Mucosa of gallbladder (tissue), 1 donor: ENCODE results near the gene EDRF1. TPM values are rescaled to one million over a fixed set of nuclear protein-coding genes. Genes with fewer than 3 reads are reported as not detected.

Experiments
- DNase-seq: peaks from one replicate; pipeline ENCODE4 v3.0.0-alpha.2; 2020; ENCODE audit warnings: low spot score
- total RNA-seq: library from RNA; stranded (reverse); gene quantifications from one replicate; pipeline ENCODE4 v1.2.1, GENCODE V29; 2021
- donor health status: DM: no; HTN: no; CAD: no.

Gene EDRF1
- total RNA-seq, 1 donor from 2014 or later, result 15.4 TPM

DNA sequence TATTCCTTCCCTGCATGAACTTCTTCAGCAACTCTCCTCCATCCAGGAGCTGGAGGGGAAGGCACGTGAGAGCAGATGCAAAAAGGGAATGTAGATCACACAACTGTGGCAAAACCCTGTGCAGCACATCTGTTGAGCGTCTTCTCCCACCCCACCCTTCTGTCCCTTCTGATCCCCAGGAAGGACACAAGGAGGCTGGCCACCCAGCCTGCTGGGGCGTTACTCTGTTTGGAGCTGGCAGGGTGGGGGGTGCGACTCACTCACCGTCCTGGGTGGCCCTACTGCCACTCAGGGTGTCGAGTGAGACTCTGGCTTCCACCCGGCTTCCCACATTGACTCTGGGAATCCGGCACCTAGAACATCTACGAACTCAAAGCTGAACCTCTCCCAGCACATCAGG is 66.3 kb downstream of the EDRF1 start:
- no peak for DNase-seq

GRCh38 chr10:125788156-125789034 is 68.9 kb downstream of the EDRF1 start:
- no peak for DNase-seq

GRCh38 chr10:125792342-125793300 is 73.1 kb downstream of the EDRF1 start:
- no peak for DNase-seq

DNA sequence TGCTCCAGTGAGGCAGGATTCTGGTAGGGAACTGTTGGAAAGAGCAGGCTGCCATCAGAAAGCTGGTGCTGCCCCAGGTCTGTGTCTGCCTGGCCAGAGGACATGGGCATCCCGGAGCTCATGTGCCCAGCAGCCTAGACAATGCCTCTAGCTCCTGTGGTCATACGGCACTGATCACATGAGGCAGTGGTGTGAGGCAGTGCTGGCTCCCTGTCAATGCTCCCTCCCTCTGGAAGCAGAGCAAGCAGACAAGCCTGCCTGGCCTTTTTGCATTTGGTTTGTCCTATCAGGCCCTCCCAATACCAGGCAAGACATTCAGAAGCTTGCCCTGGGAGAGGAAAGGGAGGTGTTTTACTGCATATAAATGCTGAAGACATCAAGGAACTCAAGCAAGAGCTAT is 75.6 kb downstream of the EDRF1 start:
- no peak for DNase-seq

DNA sequence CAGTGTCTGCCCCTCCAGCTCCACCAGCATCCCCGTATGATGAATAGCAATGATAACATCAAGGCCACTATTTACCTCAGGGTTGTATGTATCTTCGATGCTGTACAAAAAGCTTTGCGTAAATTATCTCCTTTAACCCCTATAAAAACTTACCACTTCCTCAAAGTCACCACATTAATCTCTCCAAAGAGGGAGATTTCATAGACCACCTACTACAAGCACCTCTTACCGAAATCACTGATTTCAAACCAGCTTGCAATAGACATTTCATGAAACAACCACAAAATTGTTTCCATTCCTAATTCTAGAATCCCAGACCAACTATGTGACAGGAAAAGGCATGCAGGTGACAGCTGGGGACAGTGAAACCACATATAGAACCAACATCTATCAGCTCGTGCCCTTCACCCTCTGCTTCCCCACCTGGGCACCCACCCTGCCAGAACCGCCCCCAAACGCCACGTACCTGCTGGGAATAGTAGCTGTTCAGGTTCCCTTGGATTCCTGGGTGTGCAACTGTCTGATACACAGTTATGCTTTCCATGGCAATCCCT is 76.2 kb downstream of the EDRF1 start:
- no peak for DNase-seq

DNA sequence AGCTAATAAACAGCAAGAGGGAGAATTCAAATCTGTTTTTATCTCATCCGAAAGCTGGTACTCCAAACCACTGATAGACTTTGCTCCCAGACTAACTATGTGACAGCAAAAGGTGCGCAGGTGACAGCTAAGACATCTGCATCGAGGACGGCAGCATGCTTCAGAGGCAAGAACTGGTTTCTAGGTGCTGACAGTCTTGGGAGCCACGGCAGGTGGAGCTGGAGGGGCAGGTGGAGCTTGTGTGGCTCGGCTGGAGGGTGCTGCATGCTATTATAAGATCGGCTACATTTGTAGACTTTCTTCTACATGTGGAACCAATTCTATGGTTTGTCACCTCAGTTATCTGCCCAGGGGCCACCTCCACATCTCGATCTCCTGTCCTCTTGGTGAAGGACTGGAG is 77.9 kb downstream of the EDRF1 start:
- no peak for DNase-seq

GRCh38 chr10:125797994-125798662 is 78.6 kb downstream of the EDRF1 start:
- peak; percentile 24 for DNase-seq

DNA sequence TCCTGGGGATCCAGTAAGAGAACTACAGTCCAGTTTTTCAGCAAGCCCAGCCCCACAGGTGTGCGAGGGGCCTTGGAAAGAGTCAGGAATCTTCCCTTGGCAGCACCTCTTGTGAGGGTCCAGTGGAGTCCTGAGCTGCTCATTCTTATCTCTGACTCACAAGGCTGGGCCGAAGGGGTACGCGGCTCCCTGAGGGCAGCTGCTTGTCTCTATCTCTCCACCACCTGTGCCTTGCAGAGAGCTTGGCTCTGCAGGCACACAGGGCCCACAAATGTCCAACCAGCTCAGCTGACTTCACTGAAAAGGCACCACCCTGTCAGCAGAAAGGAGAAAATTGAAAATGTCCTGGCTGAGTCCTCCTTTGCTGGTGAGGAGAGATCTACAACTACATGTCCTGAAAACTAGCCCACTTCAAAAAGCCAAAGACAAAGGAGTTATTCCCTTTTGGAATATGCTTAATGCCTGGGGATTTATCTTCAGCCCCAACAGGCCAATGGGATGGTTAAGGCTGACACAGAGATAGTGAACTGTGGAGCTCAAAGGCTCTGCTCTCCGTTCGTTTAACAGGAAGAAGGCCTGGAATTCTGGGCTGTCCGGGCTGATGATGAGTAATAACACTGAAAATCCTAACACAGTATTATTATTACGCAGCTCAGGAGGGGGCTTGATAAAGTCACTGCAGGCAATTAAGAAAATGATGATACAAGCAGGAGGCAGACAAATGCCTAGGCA is 80.1 kb downstream of the EDRF1 start:
- DNase-seq, result no peak

DNA sequence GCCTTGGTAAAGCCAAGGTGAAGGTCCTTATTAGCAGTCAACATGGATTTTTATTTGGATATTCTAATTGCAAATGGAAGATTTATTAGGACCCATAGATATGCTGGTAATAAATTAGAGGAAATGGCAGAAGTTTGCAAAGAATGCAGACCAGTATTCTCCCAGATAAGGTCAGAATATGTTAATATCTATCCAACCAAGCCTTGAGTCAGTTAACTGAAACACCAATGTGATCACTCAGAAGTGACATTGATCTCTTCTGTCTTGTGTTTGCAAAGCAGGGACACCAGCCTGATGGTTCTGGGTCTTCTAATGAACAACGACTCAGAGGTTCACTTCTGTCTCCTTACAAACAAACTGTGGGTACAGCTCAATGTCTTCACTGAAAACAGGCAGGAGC is 82.1 kb downstream of the EDRF1 start:
- no peak for DNase-seq

DNA sequence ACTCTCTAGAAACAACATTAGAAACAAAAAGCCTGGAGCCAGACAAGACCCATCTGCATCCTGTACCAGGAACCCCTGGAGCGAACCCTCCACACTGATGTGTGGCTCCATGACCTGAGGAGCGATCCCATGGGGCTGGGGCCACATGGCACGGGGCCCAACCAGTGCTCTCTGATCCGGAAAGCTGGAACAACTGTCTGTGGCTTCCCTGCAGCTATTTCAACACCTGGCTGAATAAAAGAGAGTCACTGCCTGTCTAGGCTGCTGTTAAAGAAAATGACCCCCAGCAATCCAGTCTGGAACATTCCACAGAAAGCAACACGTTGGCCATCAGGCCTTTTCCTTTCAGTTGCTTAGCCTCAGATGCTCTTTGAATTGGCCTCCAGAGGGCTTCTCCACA is 82.6 kb downstream of the EDRF1 start:
- no peak for DNase-seq

DNA sequence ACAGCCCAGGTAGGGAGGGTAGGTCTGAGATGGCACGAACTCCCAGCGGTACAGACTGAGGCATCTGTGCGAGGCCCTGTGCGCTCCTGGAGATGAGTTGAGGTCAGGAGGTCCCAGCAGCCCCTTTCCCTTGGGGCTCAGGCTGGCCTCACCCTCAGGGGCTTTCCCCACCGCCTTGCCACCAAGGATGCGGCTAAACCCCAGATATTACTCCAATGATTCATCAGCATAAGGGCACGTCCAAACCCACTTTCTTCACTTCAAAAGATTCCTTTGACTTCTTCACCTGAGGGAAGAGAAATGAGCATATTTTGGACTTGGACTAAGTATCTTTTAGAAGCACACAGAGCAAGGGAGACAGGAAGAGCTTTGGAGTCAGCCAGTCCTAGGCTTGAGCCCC is 83.2 kb downstream of the EDRF1 start:
- DNase-seq, result no peak

GRCh38 chr10:125808047-125808446 is 88.5 kb downstream of the EDRF1 start:
- DNase-seq, result no peak

DNA sequence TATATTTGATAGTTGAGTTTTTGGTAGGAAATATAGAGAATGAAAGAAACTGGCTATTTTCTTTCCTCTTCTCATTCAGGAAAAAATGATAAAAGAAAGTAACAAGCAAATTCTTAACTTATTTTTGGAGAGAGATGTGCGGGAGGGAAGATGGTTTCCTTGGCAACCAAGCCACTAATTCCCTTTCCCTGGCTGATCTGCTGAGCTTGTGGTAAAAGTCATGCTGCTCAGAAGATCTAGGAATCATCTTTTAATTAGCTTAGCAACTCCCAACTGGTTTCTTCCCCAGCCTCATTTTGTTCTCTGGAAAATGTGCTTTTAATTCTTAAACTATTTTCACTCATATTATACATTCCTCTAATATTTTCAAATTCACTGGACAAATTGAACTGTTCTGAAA is 91.7 kb downstream of the EDRF1 start:
- DNase-seq, result no peak

GRCh38 chr10:125812128-125812750 is 92.7 kb downstream of the EDRF1 start:
- DNase-seq, result no peak

Other genes starting within 250 kb of the EDRF1 start
- not detected for gene TEX36, start 36.5 kb upstream of the EDRF1 start, total RNA-seq
- 0.17 TPM for gene MMP21, start 56.1 kb downstream of the EDRF1 start, total RNA-seq
- 36.1 TPM for gene UROS, start 103.5 kb downstream of the EDRF1 start, total RNA-seq
- gene BCCIP, start 103.8 kb downstream of the EDRF1 start, total RNA-seq, result 40.7 TPM
- gene DHX32, start 161.6 kb downstream of the EDRF1 start, total RNA-seq, result 31.7 TPM
- gene FANK1, start 176.9 kb downstream of the EDRF1 start, total RNA-seq, result 5.3 TPM